ENCODE measurements around the gene KRTAP10-12.

- TF ChIP-seq CTCF (IDR thresholded peaks at IDR 0.05): no peak
- no peak for TF ChIP-seq POLR2A (IDR thresholded peaks at IDR 0.05)
These were observed 4.0 kb downstream of the KRTAP10-12 start for GRCh38 chr21:44701023-44701400.

Measured in testis (tissue), 2 donors.